HepG2 (cell line): ENCODE results near the gene CEP68. TPM values are rescaled to one million over a fixed set of nuclear protein-coding genes. Genes with fewer than 3 reads are reported as not detected.

Experiments used
- BRD4 ChIP-seq: sonication (generic); formaldehyde crosslinking; IDR thresholded peaks from 2 replicates; pipeline ENCODE4 v1.4.0; 2020; ENCODE audit warnings: missing genetic modification reagents
- GRHL1 ChIP-seq: sonication (generic); formaldehyde crosslinking; conservative IDR thresholded peaks from 2 replicates; pipeline ENCODE4 v1.8.0; 2022; ENCODE audit warnings: missing genetic modification reagents
- HNF4G ChIP-seq, 2 experiments: sonication (generic) in 1 of 2; formaldehyde crosslinking in 1 of 2; IDR thresholded peaks; 2 replicates each; pipeline versions ENCODE4 v1.4.0 to v1.6.1; 2011 to 2020; ENCODE audit warnings: borderline replicate concordance in 2 of 2, low read depth in 2 of 2, mild to moderate bottlenecking in 2 of 2, low read length in 1 of 2, missing genetic modification reagents in 1 of 2, moderate library complexity in 1 of 2
- HOXD1 ChIP-seq: sonication (generic); formaldehyde crosslinking; IDR thresholded peaks from 2 replicates; pipeline ENCODE4 v1.5.0; 2020; ENCODE audit warnings: missing genetic modification reagents
- RCOR2 ChIP-seq: IDR thresholded peaks from 2 replicates; pipeline ENCODE4 v1.6.1; 2016; ENCODE audit warnings: missing biosample characterization, missing genetic modification reagents
- ZBTB2 ChIP-seq: sonication (generic); formaldehyde crosslinking; IDR thresholded peaks from 2 replicates; pipeline ENCODE4 v1.8.0; 2022; ENCODE audit warnings: low read depth, missing genetic modification reagents
- ZEB1 ChIP-seq: IDR thresholded peaks from 2 replicates; pipeline ENCODE4 v1.6.1; 2012; ENCODE audit warnings: mild to moderate bottlenecking, low read depth, inconsistent platforms; ENCODE audit not compliant: insufficient replicate concordance
- ZHX1 ChIP-seq: sonication (generic); formaldehyde crosslinking; IDR thresholded peaks from 2 replicates; pipeline ENCODE4 v1.8.1; 2022; ENCODE audit warnings: low read depth, mild to moderate bottlenecking, missing genetic modification reagents
- ZNF331 ChIP-seq: sonication (generic); formaldehyde crosslinking; IDR thresholded peaks from 2 replicates; pipeline ENCODE4 v1.4.0; 2020; ENCODE audit warnings: missing genetic modification reagents
- ZNF446 ChIP-seq: sonication (generic); formaldehyde crosslinking; IDR thresholded peaks from 2 replicates; pipeline ENCODE4 v1.5.0; 2020; ENCODE audit warnings: mild to moderate bottlenecking, missing genetic modification reagents
- ZSCAN9 ChIP-seq: IDR thresholded peaks from 2 replicates; pipeline ENCODE4 v1.6.1; 2016; ENCODE audit warnings: borderline replicate concordance
- polyA plus RNA-seq, 8 experiments: library from polyadenylated mRNA; depleted of rRNA in 3 of 8; stranded (reverse) in 7 of 8; unstranded in 1 of 8; fragments of >200 nt; fragmentation: Illumina TruSeq in 4 of 8; extraction: Trizol in 4 of 8; gene quantifications; 2 replicates each; pipeline versions ENCODE4 v1.2.1 to v1.2.3, GENCODE V29; 2011 to 2016; ENCODE audit warnings: low read depth in 4 of 8, missing spikeins in 1 of 8, mixed read lengths in 1 of 8; ENCODE audit not compliant: insufficient read depth in 1 of 8
- total RNA-seq, 5 experiments: library from RNA; depleted of rRNA; stranded (reverse); fragments of >200 nt; fragmentation: Illumina TruSeq; extraction: Trizol; gene quantifications; 2 replicates each; pipeline ENCODE4 v1.2.3, GENCODE V29; 2016; ENCODE audit warnings: low read depth in 1 of 5
- TF ChIP-seq, protein P1 (sequence below): sonication (generic); formaldehyde crosslinking; IDR thresholded peaks from 2 replicates; pipeline ENCODE4 v1.5.0; 2020; ENCODE audit warnings: missing genetic modification reagents
- TF ChIP-seq, protein P2 (sequence below): sonication (generic); formaldehyde crosslinking; IDR thresholded peaks from 2 replicates; pipeline ENCODE4 v1.4.0; 2020; ENCODE audit warnings: missing genetic modification reagents
- TF ChIP-seq, protein P3 (sequence below): sonication (generic); formaldehyde crosslinking; IDR thresholded peaks from 2 replicates; pipeline ENCODE4 v1.5.0; 2020; ENCODE audit warnings: missing genetic modification reagents
- TF ChIP-seq, protein P4 (sequence below): sonication (generic); formaldehyde crosslinking; IDR thresholded peaks from 2 replicates; pipeline ENCODE4 v1.4.0; 2020; ENCODE audit warnings: low read depth, mild to moderate bottlenecking, missing genetic modification reagents

The CEP68 gene
- total and polyA plus RNA-seq, 2 of the 13 experiments (the other 11 are each of a cell fraction or from before 2014, with no cell fraction given): 5.7 to 9.3 TPM

DNA sequence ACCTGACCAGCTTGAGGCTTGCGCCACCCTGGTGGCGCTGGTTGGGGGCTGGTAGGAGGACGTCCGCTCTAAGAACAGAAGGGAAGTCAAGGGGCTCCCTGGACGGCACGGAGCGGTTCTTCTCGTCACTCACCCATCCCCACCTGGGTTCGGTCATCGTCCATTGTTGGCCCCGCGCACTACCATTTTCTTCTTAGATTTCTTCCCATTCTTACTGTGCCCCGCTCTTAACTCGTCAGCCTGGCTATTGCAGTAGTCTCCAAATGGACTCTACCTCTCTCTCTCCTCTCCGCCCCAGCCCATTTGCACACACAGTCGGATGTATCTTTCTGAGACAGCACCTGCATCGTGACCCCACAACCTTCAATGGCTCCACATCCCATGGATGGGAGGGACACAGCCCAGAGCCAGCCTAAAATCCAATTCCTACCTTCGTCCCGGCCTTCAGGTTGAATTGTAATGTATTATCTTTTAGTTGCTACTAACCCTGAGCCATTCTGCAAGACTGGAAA is 74.5 kb downstream of the CEP68 start (continued):
- TF ChIP-seq ZBTB2 (peak; percentile 76; the same call in 1 of the 2 replicates), ZSCAN9 (CRISPR knock-in tag) (no peak), ZEB1 (peak; percentile 18), ZNF446 (no peak), GRHL1 (CRISPR knock-in tag) (no peak), BRD4 (0 out of 2 replicates have a peak, but pooled peaks have one; percentile 52), HOXD1 (peak; percentile 71; the same call in 1 of the 2 replicates), ZNF331 (CRISPR knock-in tag) (no peak), ZHX1 (CRISPR knock-in tag) (no peak), HNF4G (IDR thresholded peaks at IDR 0.05; ENCODE audit: borderline replicate concordance, low read depth, low read length) (no peak), HNF4G (CRISPR knock-in tag; IDR thresholded peaks at IDR 0.05; ENCODE audit: borderline replicate concordance, low read depth) (no peak), RCOR2 (CRISPR knock-in tag) (peak; percentile 68; the same call in 1 of the 2 replicates)
- TF ChIP-seq, protein P1, sequence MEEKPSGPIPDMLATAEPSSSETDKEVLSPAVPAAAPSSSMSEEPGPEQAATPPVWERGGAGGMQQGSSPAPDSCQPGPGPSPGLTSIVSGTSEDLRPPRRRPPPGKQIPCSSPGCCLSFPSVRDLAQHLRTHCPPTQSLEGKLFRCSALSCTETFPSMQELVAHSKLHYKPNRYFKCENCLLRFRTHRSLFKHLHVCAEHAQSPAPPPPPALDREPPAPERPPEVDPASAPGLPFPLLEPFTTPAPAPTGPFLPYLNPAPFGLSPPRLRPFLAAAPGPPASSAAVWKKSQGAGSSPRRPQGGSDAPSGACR (CRISPR knock-in tag): no peak
- TF ChIP-seq, protein P2, sequence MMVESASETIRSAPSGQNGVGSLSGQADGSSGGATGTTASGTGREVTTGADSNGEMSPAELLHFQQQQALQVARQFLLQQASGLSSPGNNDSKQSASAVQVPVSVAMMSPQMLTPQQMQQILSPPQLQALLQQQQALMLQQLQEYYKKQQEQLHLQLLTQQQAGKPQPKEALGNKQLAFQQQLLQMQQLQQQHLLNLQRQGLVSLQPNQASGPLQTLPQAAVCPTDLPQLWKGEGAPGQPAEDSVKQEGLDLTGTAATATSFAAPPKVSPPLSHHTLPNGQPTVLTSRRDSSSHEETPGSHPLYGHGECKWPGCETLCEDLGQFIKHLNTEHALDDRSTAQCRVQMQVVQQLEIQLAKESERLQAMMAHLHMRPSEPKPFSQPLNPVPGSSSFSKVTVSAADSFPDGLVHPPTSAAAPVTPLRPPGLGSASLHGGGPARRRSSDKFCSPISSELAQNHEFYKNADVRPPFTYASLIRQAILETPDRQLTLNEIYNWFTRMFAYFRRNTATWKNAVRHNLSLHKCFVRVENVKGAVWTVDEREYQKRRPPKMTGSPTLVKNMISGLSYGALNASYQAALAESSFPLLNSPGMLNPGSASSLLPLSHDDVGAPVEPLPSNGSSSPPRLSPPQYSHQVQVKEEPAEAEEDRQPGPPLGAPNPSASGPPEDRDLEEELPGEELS (CRISPR knock-in tag): peak; percentile 17; the same call in 1 of the 2 replicates
- TF ChIP-seq, protein P3, sequence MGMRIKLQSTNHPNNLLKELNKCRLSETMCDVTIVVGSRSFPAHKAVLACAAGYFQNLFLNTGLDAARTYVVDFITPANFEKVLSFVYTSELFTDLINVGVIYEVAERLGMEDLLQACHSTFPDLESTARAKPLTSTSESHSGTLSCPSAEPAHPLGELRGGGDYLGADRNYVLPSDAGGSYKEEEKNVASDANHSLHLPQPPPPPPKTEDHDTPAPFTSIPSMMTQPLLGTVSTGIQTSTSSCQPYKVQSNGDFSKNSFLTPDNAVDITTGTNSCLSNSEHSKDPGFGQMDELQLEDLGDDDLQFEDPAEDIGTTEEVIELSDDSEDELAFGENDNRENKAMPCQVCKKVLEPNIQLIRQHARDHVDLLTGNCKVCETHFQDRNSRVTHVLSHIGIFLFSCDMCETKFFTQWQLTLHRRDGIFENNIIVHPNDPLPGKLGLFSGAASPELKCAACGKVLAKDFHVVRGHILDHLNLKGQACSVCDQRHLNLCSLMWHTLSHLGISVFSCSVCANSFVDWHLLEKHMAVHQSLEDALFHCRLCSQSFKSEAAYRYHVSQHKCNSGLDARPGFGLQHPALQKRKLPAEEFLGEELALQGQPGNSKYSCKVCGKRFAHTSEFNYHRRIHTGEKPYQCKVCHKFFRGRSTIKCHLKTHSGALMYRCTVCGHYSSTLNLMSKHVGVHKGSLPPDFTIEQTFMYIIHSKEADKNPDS (CRISPR knock-in tag): 0 out of 2 replicates have a peak, but pooled peaks have one; percentile 37
- TF ChIP-seq, protein P4, sequence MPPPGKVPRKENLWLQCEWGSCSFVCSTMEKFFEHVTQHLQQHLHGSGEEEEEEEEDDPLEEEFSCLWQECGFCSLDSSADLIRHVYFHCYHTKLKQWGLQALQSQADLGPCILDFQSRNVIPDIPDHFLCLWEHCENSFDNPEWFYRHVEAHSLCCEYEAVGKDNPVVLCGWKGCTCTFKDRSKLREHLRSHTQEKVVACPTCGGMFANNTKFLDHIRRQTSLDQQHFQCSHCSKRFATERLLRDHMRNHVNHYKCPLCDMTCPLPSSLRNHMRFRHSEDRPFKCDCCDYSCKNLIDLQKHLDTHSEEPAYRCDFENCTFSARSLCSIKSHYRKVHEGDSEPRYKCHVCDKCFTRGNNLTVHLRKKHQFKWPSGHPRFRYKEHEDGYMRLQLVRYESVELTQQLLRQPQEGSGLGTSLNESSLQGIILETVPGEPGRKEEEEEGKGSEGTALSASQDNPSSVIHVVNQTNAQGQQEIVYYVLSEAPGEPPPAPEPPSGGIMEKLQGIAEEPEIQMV (CRISPR knock-in tag): peak; percentile 70; the same call in 1 of the 2 replicates
